ENCODE results near the gene STK10. TPM values are rescaled to one million over a fixed set of nuclear protein-coding genes. Genes with fewer than 3 reads are reported as not detected.

STK10 gene
- total and polyA plus RNA-seq, 4 donors = 2.8 to 21.7 (median 7.7) TPM

DNA sequence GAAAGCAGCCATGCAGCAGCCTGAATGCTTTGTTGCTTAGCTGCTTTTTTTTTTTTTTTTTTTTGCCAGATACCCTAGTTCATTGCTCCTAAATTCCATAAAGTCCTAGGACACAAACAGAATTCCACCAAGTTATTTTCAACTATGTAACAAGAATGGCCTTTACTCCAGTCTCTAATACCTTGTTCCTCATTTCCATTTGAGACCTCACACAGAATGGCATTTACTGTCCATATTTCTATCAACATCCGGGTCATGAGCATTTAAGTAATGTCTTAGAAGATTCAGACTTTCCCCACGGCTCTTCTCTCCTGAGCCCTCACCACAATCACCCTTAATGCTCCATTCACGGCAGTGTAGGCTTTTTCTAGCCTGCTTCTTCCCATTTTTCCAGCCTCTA is 149.9 kb downstream of the STK10 start:
- no peaks in the 10 kb centered on the region for H3K9me3 ChIP-seq (ENCODE audit: control insufficient read depth in 4 of 4, low read length in 3 of 4)
- no peak overlapping the region for H3K27ac ChIP-seq (ENCODE audit: low read depth in 1 of 2, low read length in 2 of 2)
- no peaks in the 10 kb centered on the region for H3K36me3 ChIP-seq (ENCODE audit: control insufficient read depth in 4 of 4, insufficient read depth in 3 of 4, low read depth in 1 of 4, low read length in 3 of 4)
- H3K4me3 ChIP-seq (ENCODE audit: low read depth in 1 of 3, low read length in 3 of 3) = no peak overlapping the region
- H3K9ac ChIP-seq (ENCODE audit: low read depth in 1 of 2, low read length in 2 of 2) = no peak overlapping the region
- H3K4me1 ChIP-seq (ENCODE audit: control insufficient read depth in 4 of 4, insufficient read depth in 4 of 4, low read length in 3 of 4) = peaks cover 0 to 3% (median 0%) of the 10 kb centered on the region in 4 donors
- TF ChIP-seq JUND (IDR thresholded peaks at IDR 0.05) (no peak), TAF1 (conservative IDR thresholded peaks at IDR 0.05) (no peak), HNF4G (IDR thresholded peaks at IDR 0.05) (no peak), SP1 (IDR thresholded peaks at IDR 0.05) (no peak), FOXA1 (IDR thresholded peaks at IDR 0.05) (no peak), EGR1 (IDR thresholded peaks at IDR 0.05; ENCODE audit: low read depth in 2 of 2) (no peak), GABPA (IDR thresholded peaks at IDR 0.05 in 1 of 2, conservative IDR thresholded peaks at IDR 0.05 in 1 of 2) (no peak), NR2F2 (IDR thresholded peaks at IDR 0.05) (no peak), RXRA (IDR thresholded peaks at IDR 0.05) (no peak), YY1 (IDR thresholded peaks at IDR 0.05) (no peak), HNF4A (conservative IDR thresholded peaks at IDR 0.05) (no peak), FOXA2 (IDR thresholded peaks at IDR 0.05) (no peak), RAD21 (IDR thresholded peaks at IDR 0.05) (no peak)
- TF ChIP-seq, protein P1, sequence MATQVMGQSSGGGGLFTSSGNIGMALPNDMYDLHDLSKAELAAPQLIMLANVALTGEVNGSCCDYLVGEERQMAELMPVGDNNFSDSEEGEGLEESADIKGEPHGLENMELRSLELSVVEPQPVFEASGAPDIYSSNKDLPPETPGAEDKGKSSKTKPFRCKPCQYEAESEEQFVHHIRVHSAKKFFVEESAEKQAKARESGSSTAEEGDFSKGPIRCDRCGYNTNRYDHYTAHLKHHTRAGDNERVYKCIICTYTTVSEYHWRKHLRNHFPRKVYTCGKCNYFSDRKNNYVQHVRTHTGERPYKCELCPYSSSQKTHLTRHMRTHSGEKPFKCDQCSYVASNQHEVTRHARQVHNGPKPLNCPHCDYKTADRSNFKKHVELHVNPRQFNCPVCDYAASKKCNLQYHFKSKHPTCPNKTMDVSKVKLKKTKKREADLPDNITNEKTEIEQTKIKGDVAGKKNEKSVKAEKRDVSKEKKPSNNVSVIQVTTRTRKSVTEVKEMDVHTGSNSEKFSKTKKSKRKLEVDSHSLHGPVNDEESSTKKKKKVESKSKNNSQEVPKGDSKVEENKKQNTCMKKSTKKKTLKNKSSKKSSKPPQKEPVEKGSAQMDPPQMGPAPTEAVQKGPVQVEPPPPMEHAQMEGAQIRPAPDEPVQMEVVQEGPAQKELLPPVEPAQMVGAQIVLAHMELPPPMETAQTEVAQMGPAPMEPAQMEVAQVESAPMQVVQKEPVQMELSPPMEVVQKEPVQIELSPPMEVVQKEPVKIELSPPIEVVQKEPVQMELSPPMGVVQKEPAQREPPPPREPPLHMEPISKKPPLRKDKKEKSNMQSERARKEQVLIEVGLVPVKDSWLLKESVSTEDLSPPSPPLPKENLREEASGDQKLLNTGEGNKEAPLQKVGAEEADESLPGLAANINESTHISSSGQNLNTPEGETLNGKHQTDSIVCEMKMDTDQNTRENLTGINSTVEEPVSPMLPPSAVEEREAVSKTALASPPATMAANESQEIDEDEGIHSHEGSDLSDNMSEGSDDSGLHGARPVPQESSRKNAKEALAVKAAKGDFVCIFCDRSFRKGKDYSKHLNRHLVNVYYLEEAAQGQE (IDR thresholded peaks at IDR 0.05) = no peak
- TF ChIP-seq, protein P2, sequence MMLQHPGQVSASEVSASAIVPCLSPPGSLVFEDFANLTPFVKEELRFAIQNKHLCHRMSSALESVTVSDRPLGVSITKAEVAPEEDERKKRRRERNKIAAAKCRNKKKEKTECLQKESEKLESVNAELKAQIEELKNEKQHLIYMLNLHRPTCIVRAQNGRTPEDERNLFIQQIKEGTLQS (IDR thresholded peaks at IDR 0.05) = no peak
- TF ChIP-seq, protein P3, sequence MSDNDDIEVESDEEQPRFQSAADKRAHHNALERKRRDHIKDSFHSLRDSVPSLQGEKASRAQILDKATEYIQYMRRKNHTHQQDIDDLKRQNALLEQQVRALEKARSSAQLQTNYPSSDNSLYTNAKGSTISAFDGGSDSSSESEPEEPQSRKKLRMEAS (IDR thresholded peaks at IDR 0.05) = no peak
- TF ChIP-seq, protein P4, sequence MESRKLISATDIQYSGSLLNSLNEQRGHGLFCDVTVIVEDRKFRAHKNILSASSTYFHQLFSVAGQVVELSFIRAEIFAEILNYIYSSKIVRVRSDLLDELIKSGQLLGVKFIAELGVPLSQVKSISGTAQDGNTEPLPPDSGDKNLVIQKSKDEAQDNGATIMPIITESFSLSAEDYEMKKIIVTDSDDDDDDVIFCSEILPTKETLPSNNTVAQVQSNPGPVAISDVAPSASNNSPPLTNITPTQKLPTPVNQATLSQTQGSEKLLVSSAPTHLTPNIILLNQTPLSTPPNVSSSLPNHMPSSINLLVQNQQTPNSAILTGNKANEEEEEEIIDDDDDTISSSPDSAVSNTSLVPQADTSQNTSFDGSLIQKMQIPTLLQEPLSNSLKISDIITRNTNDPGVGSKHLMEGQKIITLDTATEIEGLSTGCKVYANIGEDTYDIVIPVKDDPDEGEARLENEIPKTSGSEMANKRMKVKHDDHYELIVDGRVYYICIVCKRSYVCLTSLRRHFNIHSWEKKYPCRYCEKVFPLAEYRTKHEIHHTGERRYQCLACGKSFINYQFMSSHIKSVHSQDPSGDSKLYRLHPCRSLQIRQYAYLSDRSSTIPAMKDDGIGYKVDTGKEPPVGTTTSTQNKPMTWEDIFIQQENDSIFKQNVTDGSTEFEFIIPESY (IDR thresholded peaks at IDR 0.05) = no peak
- TF ChIP-seq, protein P5, sequence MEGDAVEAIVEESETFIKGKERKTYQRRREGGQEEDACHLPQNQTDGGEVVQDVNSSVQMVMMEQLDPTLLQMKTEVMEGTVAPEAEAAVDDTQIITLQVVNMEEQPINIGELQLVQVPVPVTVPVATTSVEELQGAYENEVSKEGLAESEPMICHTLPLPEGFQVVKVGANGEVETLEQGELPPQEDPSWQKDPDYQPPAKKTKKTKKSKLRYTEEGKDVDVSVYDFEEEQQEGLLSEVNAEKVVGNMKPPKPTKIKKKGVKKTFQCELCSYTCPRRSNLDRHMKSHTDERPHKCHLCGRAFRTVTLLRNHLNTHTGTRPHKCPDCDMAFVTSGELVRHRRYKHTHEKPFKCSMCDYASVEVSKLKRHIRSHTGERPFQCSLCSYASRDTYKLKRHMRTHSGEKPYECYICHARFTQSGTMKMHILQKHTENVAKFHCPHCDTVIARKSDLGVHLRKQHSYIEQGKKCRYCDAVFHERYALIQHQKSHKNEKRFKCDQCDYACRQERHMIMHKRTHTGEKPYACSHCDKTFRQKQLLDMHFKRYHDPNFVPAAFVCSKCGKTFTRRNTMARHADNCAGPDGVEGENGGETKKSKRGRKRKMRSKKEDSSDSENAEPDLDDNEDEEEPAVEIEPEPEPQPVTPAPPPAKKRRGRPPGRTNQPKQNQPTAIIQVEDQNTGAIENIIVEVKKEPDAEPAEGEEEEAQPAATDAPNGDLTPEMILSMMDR (IDR thresholded peaks at IDR 0.05; ENCODE audit: low read depth, low read length, missing input control) = no peak
- 91% methylated on average over 3 of the region's 3 CpGs for WGBS
- DNase-seq (ENCODE audit: low spot score) = no peak
- H3K27me3 ChIP-seq (ENCODE audit: control insufficient read depth in 4 of 4, insufficient read depth in 4 of 4, low read length in 3 of 4) = no peaks in the 10 kb centered on the region
